K562 (cell line): ENCODE data around the gene NUP98. TPM values are rescaled to one million over a fixed set of nuclear protein-coding genes. Genes with fewer than 3 reads are reported as not detected.

Experiments
- HLTF ChIP-seq: fragments of 450-650 bp; IDR thresholded peaks from 2 replicates; pipeline ENCODE4 v1.6.1; 2016
- MAZ ChIP-seq, 2 experiments: fragments of 450-650 bp in 1 of 2; sonication (generic) in 1 of 2; formaldehyde crosslinking; IDR thresholded peaks in 1 of 2; conservative IDR thresholded peaks in 1 of 2; 2 replicates each; pipeline versions ENCODE4 v1.4.0 to v1.5.0; 2020; ENCODE audit warnings: mild to moderate bottlenecking in 1 of 2, missing genetic modification reagents in 1 of 2
- MED1 ChIP-seq: sonication (generic); formaldehyde crosslinking; IDR thresholded peaks from 2 replicates; pipeline ENCODE4 v1.8.1; 2023; ENCODE audit warnings: missing genetic modification reagents, borderline replicate concordance
- NCOA2 ChIP-seq, 2 experiments: fragments of 450-650 bp; IDR thresholded peaks; 2 replicates each; pipeline ENCODE4 v1.6.1; 2018; ENCODE audit warnings: mild to moderate bottlenecking in 2 of 2, moderate library complexity in 1 of 2; ENCODE audit not compliant: partially characterized antibody in 2 of 2
- NR3C1 ChIP-seq: sonication (generic); formaldehyde crosslinking; IDR thresholded peaks from 2 replicates; pipeline ENCODE4 v1.8.1; 2022; ENCODE audit warnings: missing genetic modification reagents
- PHF8 ChIP-seq: fragments of 200-600 bp; sonication (generic); IDR thresholded peaks from 2 replicates; pipeline ENCODE4 v1.6.1; 2012; ENCODE audit warnings: mixed run types, mild to moderate bottlenecking, inconsistent platforms, low read length, moderate library complexity, borderline replicate concordance
- RB1 ChIP-seq: fragments of 450-650 bp; IDR thresholded peaks from 2 replicates; pipeline ENCODE4 v1.6.1; 2017; ENCODE audit warnings: low read depth, mild to moderate bottlenecking
- RBBP5 ChIP-seq: fragments of 200-600 bp; sonication (generic); IDR thresholded peaks from 2 replicates; pipeline ENCODE4 v1.6.1; 2012; ENCODE audit warnings: borderline replicate concordance, mild to moderate bottlenecking, low read length, control low read depth, inconsistent platforms; ENCODE audit not compliant: insufficient read depth, poor library complexity, severe bottlenecking
- SRSF3 ChIP-seq: fragments of 200-400 bp; formaldehyde crosslinking; IDR thresholded peaks from 2 replicates; pipeline ENCODE4 v1.6.1; 2016; ENCODE audit warnings: mild to moderate bottlenecking, low read length, moderate library complexity; ENCODE audit not compliant: insufficient read depth
- ZBTB11 ChIP-seq, 3 experiments: fragments of 200-800 bp in 1 of 3; fragments of 250-450 bp in 1 of 3; fragments of 450-650 bp in 1 of 3; sonication (Bioruptor Pico) in 1 of 3; sonication (Bioruptor generic) in 1 of 3; formaldehyde crosslinking in 1 of 3; IDR thresholded peaks; 2 replicates each; pipeline versions ENCODE4 v1.6.1 to v1.8.0; 2016 to 2022; ENCODE audit warnings: mild to moderate bottlenecking in 2 of 3, missing genetic modification characterization in 2 of 3, missing compliant biosample characterization in 1 of 3, moderate library complexity in 1 of 3
- polyA plus RNA-seq, 8 experiments: library from polyadenylated mRNA; depleted of rRNA in 4 of 8; stranded (reverse) in 5 of 8; unstranded in 3 of 8; fragments of >200 nt; fragmentation: Nextera tagmentation in 2 of 8; fragmentation: Illumina TruSeq in 1 of 8; extraction: Ambion mirVana in 2 of 8; extraction: Trizol in 1 of 8; gene quantifications; 2 replicates each; pipeline versions ENCODE4 v1.2.1 to v1.2.3, GENCODE V29; 2011 to 2014; ENCODE audit warnings: inconsistent platforms in 1 of 8, missing spikeins in 1 of 8
- total RNA-seq, 7 experiments: library from RNA; depleted of rRNA in 6 of 7; stranded (reverse); fragments of >200 nt in 6 of 7; fragmentation: Illumina TruSeq in 2 of 7; extraction: Trizol in 2 of 7; gene quantifications; 2 replicates each; pipeline versions ENCODE4 v1.2.1 to v1.2.3, GENCODE V29; 2011 to 2021; ENCODE audit warnings: low replicate concordance in 1 of 7

Gene NUP98
- total and polyA plus RNA-seq, 9 of the 15 experiments (the other 6 are each of a cell fraction or from before 2014, with no cell fraction given): 45.1 to 196 (median 130) TPM

DNA sequence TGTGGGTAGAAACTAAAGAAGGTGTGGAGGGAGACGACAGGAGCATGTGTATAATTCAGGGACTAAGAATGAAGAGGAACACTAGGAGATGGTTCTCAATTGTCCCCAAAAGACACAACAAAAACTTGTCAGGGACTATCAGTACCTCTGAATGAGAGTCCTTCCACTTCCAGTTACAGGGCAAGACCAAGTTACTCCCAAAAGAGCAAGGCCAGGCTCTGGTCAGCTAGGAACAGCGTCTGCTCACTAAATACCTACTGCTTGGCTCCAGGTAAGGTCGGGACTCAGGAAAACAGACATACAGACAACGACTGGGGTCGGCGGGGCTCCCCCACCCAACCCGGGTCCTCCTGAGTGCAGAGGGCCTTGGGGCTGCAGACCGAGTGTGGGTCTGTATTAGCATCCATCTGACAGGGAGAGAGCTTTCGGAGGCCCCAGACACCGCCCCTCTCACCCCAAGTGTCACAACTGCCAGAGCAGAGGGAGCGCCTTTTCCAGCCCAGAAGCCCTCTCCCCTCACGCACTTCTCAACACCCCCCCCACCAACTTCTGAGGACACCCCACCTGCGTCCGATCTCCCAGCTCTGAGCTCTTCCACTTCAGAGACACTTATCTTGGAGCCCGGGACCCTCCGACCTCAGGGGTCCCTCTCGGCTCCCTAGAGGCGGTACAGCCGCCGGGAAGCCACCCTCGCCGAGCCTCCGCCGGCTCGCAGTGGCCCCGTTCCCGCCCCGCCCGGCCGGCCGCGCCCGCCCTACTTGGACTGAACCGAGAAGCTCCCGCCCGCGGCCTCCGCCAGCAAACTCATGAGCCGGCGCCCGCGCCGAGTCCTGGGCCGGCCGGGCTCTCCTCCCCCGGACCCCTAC, 42.9 kb upstream of the NUP98 start (continued):
- TF ChIP-seq MAZ (CRISPR knock-in tag; conservative IDR thresholded peaks at IDR 0.05 in 1 of 2, IDR thresholded peaks at IDR 0.05 in 1 of 2) (peak in 1 of 2 experiments; percentile 40; a peak in 1 of 4 replicates), SRSF3 (0 out of 2 replicates have a peak, but pooled peaks have one; percentile 71), RB1 (peak; percentile 40; the same call in 1 of the 2 replicates), ZBTB11 (CRISPR knock-in tag; IDR thresholded peaks at IDR 0.05) (0 out of 6 replicates have a peak, but pooled peaks of 1 of the 3 experiments have one; percentile 13), NCOA2 (IDR thresholded peaks at IDR 0.05; ENCODE audit: partially characterized antibody in 2 of 2) (no peak), RBBP5 (peak; percentile 59), MED1 (CRISPR knock-in tag) (no peak), NR3C1 (CRISPR knock-in tag) (0 out of 2 replicates have a peak, but pooled peaks have one; percentile 46), HLTF (0 out of 2 replicates have a peak, but pooled peaks have one; percentile 18), PHF8 (peak; percentile 43; the same call in 1 of the 2 replicates)
- TF ChIP-seq, all 486 proteins: peak for 15
